ENCODE measurements around the gene CLDN5. TPM values are rescaled to one million over a fixed set of nuclear protein-coding genes. Genes with fewer than 3 reads are reported as not detected.

CLDN5 gene
- total and polyA plus RNA-seq, 2 donors (not counting 1 experiment from before 2014, with no cell fraction given), result 0.33 TPM; not detected in 1

DNA sequence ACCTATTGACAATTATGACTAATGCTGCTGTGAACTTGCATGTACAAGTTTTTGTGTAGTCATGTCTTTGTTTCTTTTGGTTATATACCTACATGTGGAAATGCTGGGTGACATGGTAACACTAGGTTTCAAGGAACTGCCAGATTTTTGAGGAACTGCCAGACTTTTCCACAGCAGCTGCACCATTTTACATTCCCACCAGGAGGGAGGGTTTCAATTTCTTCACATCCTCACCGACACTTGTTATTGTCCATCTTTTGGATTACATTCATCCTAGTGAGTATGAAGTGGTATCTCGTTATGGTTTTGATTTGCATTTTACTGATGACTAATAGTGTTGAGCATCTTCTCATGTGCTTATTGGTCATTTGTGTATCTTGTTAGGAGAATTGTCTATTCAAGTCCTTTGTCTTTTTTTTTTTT, 13.3 kb downstream of the CLDN5 start:
- Histone ChIP-seq H3K4me1 (ENCODE audit: control insufficient read depth, extremely low read depth, insufficient read depth, low read length) (no peaks in the 10 kb centered on the region), H3K4me3 (replicated peaks in 1 of 4; ENCODE audit: control extremely low read depth in 1 of 4, insufficient read depth in 1 of 4, low read depth in 3 of 4, low read length in 4 of 4) (no peak overlapping the region), H3K27ac (ENCODE audit: insufficient read depth, low read length) (no peak overlapping the region), H3K4me2 (ENCODE audit: extremely low read depth, insufficient read depth, low read length) (no peak overlapping the region), H3K9me3 (ENCODE audit: control insufficient read depth, insufficient read depth, low read depth, low read length) (no peaks in the 10 kb centered on the region), H3K9ac (ENCODE audit: insufficient read depth, low read length) (no peak overlapping the region), H2AFZ (ENCODE audit: low read length) (no peak overlapping the region), H4K20me1 (ENCODE audit: control insufficient read depth, extremely low read depth, insufficient read depth, low read length) (no peaks in the 10 kb centered on the region), H3K27me3 (ENCODE audit: control insufficient read depth, insufficient read depth, low read length) (no peaks in the 10 kb centered on the region), H3K36me3 (ENCODE audit: control insufficient read depth, insufficient read depth, low read length) (peaks cover 3% of the 10 kb centered on the region), H3K79me2 (ENCODE audit: control insufficient read depth, insufficient read depth, low read length) (no peaks in the 10 kb centered on the region)
- no peak for TF ChIP-seq EZH2 (IDR thresholded peaks at IDR 0.05; ENCODE audit: low read length, missing control alignments)
- no peak for DNase-seq (ENCODE audit: low read depth in 2 of 2)

DNA sequence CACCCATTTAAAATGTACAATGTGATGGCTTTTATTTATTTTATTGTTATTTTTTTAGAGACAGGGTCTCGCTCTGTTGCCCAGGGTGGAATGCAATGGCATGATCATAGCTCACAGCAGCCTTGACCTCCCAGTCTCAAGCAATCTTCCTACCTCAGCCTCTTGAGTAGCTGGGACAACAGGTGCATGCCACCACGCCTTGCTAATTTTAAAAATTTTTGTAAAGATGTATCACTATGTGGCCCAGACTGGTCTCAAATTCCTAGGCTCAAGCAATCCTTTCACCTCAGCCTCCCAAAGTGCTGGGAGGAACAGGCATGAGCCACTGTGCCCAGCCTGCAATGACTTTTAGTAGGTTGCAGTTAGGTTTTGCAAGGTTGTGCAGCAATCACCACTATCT, 14.3 kb downstream of the CLDN5 start:
- H3K4me1 ChIP-seq (ENCODE audit: control insufficient read depth, extremely low read depth, insufficient read depth, low read length), result no peaks in the 10 kb centered on the region
- H2AFZ ChIP-seq (ENCODE audit: low read length), result no peak overlapping the region
- TF ChIP-seq, protein P1, sequence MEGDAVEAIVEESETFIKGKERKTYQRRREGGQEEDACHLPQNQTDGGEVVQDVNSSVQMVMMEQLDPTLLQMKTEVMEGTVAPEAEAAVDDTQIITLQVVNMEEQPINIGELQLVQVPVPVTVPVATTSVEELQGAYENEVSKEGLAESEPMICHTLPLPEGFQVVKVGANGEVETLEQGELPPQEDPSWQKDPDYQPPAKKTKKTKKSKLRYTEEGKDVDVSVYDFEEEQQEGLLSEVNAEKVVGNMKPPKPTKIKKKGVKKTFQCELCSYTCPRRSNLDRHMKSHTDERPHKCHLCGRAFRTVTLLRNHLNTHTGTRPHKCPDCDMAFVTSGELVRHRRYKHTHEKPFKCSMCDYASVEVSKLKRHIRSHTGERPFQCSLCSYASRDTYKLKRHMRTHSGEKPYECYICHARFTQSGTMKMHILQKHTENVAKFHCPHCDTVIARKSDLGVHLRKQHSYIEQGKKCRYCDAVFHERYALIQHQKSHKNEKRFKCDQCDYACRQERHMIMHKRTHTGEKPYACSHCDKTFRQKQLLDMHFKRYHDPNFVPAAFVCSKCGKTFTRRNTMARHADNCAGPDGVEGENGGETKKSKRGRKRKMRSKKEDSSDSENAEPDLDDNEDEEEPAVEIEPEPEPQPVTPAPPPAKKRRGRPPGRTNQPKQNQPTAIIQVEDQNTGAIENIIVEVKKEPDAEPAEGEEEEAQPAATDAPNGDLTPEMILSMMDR (conservative IDR thresholded peaks at IDR 0.05 in 1 of 2, IDR thresholded peaks at IDR 0.05 in 1 of 2; ENCODE audit: low read depth in 1 of 2, low read length in 2 of 2), result no peak
- TF ChIP-seq EZH2 (IDR thresholded peaks at IDR 0.05; ENCODE audit: low read length, missing control alignments), result no peak
- no peaks in the 10 kb centered on the region for H3K9me3 ChIP-seq (ENCODE audit: control insufficient read depth, insufficient read depth, low read depth, low read length)
- no peaks in the 10 kb centered on the region for H4K20me1 ChIP-seq (ENCODE audit: control insufficient read depth, extremely low read depth, insufficient read depth, low read length)
- H3K4me2 ChIP-seq (ENCODE audit: extremely low read depth, insufficient read depth, low read length), result no peak overlapping the region
- no peak overlapping the region for H3K4me3 ChIP-seq (replicated peaks in 1 of 4; ENCODE audit: control extremely low read depth in 1 of 4, insufficient read depth in 1 of 4, low read depth in 3 of 4, low read length in 4 of 4)
- no peaks in the 10 kb centered on the region for H3K27me3 ChIP-seq (ENCODE audit: control insufficient read depth, insufficient read depth, low read length)
- H3K79me2 ChIP-seq (ENCODE audit: control insufficient read depth, insufficient read depth, low read length), result no peaks in the 10 kb centered on the region
- H3K36me3 ChIP-seq (ENCODE audit: control insufficient read depth, insufficient read depth, low read length), result peaks cover 2% of the 10 kb centered on the region
- H3K9ac ChIP-seq (ENCODE audit: insufficient read depth, low read length), result no peak overlapping the region
- H3K27ac ChIP-seq (ENCODE audit: insufficient read depth, low read length), result no peak overlapping the region
- DNase-seq (ENCODE audit: low read depth in 2 of 2), result no peak

DNA sequence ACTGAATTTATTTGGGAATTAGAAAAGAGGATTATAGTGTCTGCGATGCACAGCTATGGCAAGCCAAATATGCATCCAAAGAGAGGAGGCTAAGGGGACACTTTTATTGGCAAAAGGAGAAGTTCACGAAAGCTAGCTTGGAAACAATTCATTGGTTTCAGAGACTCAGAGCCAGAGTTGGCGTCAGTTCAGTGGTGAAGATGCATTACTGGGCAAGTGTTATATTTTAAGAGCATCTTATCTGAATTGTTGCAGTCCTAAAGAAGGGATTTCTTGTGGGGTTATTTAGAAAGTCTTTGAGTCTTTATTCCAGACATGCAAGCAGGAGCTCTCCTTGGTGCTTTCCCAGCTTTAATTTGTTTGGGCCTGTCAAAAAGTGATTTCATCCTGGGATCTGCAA, 15.0 kb downstream of the CLDN5 start:
- Histone ChIP-seq H3K36me3 (ENCODE audit: control insufficient read depth, insufficient read depth, low read length) (peaks cover 2% of the 10 kb centered on the region), H3K79me2 (ENCODE audit: control insufficient read depth, insufficient read depth, low read length) (no peaks in the 10 kb centered on the region), H3K27ac (ENCODE audit: insufficient read depth, low read length) (no peak overlapping the region), H3K4me2 (ENCODE audit: extremely low read depth, insufficient read depth, low read length) (no peak overlapping the region), H4K20me1 (ENCODE audit: control insufficient read depth, extremely low read depth, insufficient read depth, low read length) (no peaks in the 10 kb centered on the region), H3K9ac (ENCODE audit: insufficient read depth, low read length) (no peak overlapping the region), H3K9me3 (ENCODE audit: control insufficient read depth, insufficient read depth, low read depth, low read length) (no peaks in the 10 kb centered on the region), H3K27me3 (ENCODE audit: control insufficient read depth, insufficient read depth, low read length) (no peaks in the 10 kb centered on the region), H3K4me3 (replicated peaks in 1 of 4; ENCODE audit: control extremely low read depth in 1 of 4, insufficient read depth in 1 of 4, low read depth in 3 of 4, low read length in 4 of 4) (no peak overlapping the region), H3K4me1 (ENCODE audit: control insufficient read depth, extremely low read depth, insufficient read depth, low read length) (no peaks in the 10 kb centered on the region), H2AFZ (ENCODE audit: low read length) (no peak overlapping the region)
- no peak for DNase-seq (ENCODE audit: low read depth in 2 of 2)
- no peak for TF ChIP-seq EZH2 (IDR thresholded peaks at IDR 0.05; ENCODE audit: low read length, missing control alignments)

DNA sequence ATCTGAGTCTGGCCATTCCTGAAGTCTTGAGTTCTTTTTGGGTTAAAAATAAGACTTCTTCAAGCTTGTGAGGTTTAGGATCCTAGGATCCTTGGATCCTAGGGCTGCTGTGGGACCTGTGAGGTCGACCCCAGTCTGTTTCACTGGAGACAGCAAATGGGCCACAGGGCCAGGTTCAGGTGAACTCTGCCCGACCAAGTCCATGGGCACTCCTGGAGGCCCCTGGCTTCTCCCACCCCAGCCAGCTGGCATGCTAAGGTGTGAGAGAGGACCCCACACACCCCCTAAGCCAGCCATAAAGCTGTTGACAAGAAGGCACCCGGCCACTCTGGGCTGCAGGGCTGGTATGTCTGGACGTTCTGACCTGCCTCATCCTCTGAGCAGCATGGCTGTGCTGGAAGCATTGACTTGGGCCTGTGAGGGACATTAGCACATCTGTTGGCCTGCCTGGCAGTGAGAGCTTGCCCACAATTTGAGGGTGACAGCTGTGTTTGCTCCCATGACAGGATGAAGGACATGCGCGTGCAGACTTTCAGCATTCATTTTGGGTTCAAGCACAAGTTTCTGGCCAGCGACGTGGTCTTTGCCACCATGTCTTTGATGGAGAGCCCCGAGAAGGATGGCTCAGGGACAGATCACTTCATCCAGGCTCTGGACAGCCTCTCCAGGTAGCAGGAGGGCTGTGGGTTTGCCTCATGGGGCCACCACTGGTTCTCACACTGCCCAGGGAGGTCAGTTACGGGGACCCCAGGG, 16.0 kb downstream of the CLDN5 start:
- no peak overlapping the region for H3K4me2 ChIP-seq (ENCODE audit: extremely low read depth, insufficient read depth, low read length)
- no peak for DNase-seq (ENCODE audit: low read depth in 2 of 2)

More for the DNA sequence above, 16.0 kb downstream of the CLDN5 start:
- Histone ChIP-seq H3K79me2 (ENCODE audit: control insufficient read depth, insufficient read depth, low read length) (no peaks in the 10 kb centered on the region), H3K9ac (ENCODE audit: insufficient read depth, low read length) (no peak overlapping the region), H3K27me3 (ENCODE audit: control insufficient read depth, insufficient read depth, low read length) (no peaks in the 10 kb centered on the region), H3K4me1 (ENCODE audit: control insufficient read depth, extremely low read depth, insufficient read depth, low read length) (no peaks in the 10 kb centered on the region), H2AFZ (ENCODE audit: low read length) (no peak overlapping the region), H3K4me3 (replicated peaks in 1 of 4; ENCODE audit: control extremely low read depth in 1 of 4, insufficient read depth in 1 of 4, low read depth in 3 of 4, low read length in 4 of 4) (no peak overlapping the region), H3K36me3 (ENCODE audit: control insufficient read depth, insufficient read depth, low read length) (peaks cover 2% of the 10 kb centered on the region), H4K20me1 (ENCODE audit: control insufficient read depth, extremely low read depth, insufficient read depth, low read length) (no peaks in the 10 kb centered on the region), H3K9me3 (ENCODE audit: control insufficient read depth, insufficient read depth, low read depth, low read length) (no peaks in the 10 kb centered on the region), H3K27ac (ENCODE audit: insufficient read depth, low read length) (no peak overlapping the region)
- TF ChIP-seq, protein P1 (conservative IDR thresholded peaks at IDR 0.05 in 1 of 2, IDR thresholded peaks at IDR 0.05 in 1 of 2; ENCODE audit: low read depth in 1 of 2, low read length in 2 of 2), result no peak
- no peak for TF ChIP-seq EZH2 (IDR thresholded peaks at IDR 0.05; ENCODE audit: low read length, missing control alignments)

All from fibroblast of lung (primary cell).